ENCODE measurements around the gene ADA. TPM values are rescaled to one million over a fixed set of nuclear protein-coding genes. Genes with fewer than 3 reads are reported as not detected.

The ADA gene
- total and polyA plus RNA-seq, 2 of the 13 experiments (the other 11 are each of a cell fraction or from before 2014, with no cell fraction given), result 2.5 to 11.3 TPM

DNA sequence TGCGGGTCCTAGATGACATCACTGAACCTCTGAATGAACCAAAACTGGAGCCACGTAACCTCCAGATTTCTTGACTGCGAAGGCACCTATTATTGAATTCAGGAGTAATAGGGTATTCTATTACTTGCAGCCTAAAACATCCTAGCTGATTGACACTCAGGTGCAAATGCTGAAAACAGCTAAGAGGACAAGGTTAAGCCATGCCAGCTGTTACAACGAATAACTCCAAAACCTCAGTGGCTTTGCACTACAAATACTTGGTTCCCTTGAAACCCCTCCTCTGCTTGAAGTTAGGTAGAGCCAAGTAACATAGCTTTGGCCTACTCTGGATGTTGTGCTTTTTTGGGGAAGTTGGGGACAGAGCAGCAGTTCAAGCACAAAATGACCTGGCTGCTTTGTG, 42.7 kb upstream of the ADA start:
- FAIRE-seq (no peak), ATAC-seq (no peak), DNase-seq (ENCODE audit: low spot score) (no peak)
- H3K4me1 ChIP-seq (ENCODE audit: insufficient read depth, low read length), result peaks cover 18% of the 10 kb centered on the region
- H3K4me3 ChIP-seq (replicated peaks in 1 of 3; ENCODE audit: insufficient read depth in 1 of 3, low read depth in 2 of 3, low read length in 3 of 3), result no peak overlapping the region
- no peaks in the 10 kb centered on the region for H3K9me3 ChIP-seq (ENCODE audit: low read length)
- ChIA-PET CTCF (ENCODE audit: low intra/inter-chr PET ratio, low total read pairs) (no interaction called here), POLR2A (no interaction called here)
- no peaks in the 10 kb centered on the region for H4K20me1 ChIP-seq (ENCODE audit: insufficient read depth, low read length)
- no peaks in the 10 kb centered on the region for H3K36me3 ChIP-seq (replicated peaks in 1 of 2; ENCODE audit: control insufficient read depth in 1 of 2, insufficient read depth in 2 of 2, low read length in 2 of 2)
- TF ChIP-seq ZNF12 (CRISPR knock-in tag; IDR thresholded peaks at IDR 0.05) (peak; percentile 95), ZNF792 (CRISPR knock-in tag; IDR thresholded peaks at IDR 0.05) (no peak)
- no peaks in the 10 kb centered on the region for H3K27me3 ChIP-seq (ENCODE audit: control insufficient read depth in 1 of 2, insufficient read depth in 2 of 2, low read length in 2 of 2)
- no peak overlapping the region for H2AFZ ChIP-seq (ENCODE audit: low read length)
- H3K9ac ChIP-seq (ENCODE audit: insufficient read depth, low read depth, low read length), result no peak overlapping the region
- in situ Hi-C loops (cut with HindIII; ENCODE audit: extremely low pct_ligation_motif_present, low pct_unique_long_range_greater_than_20kb), result no loop called here
- intact Hi-C loops (cut with micrococcal nuclease; ENCODE audit: unreplicated experiment), result no loop called here
- no peak overlapping the region for H3K27ac ChIP-seq (ENCODE audit: extremely low read length, insufficient read depth, low read length)
- 72% methylated on average over 4 of the region's 4 CpGs for WGBS (ENCODE audit: low lambda C conversion rate)
- BruUV-seq (replicated peaks), result no TSS peak
- H3K4me2 ChIP-seq (ENCODE audit: low read depth, low read length), result no peak overlapping the region
- H3K79me2 ChIP-seq (ENCODE audit: insufficient read depth, low read length), result no peaks in the 10 kb centered on the region

DNA sequence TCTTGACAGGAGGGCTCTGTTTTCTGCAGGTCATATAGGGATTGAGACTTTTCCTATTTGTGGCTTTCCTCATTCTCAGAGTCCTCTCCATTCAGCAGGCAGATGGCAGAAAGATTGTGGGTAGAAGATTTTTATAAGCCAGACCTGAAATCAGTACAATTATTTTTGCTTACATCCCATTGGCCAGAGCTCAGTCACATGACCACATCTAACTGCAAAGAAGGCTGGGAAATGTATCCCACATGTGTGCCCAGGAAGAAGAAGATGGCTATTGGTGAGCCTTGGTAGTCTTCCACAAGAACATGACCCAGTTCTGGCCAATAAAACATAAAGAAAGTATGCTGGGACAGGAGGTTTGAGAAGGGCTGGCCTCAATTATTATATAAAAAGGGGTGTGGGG, 42.1 kb upstream of the ADA start:
- Histone ChIP-seq H2AFZ (ENCODE audit: low read length) (no peak overlapping the region), H3K79me2 (ENCODE audit: insufficient read depth, low read length) (no peaks in the 10 kb centered on the region), H3K4me1 (ENCODE audit: insufficient read depth, low read length) (peaks cover 18% of the 10 kb centered on the region), H4K20me1 (ENCODE audit: insufficient read depth, low read length) (no peaks in the 10 kb centered on the region), H3K4me3 (replicated peaks in 1 of 3; ENCODE audit: insufficient read depth in 1 of 3, low read depth in 2 of 3, low read length in 3 of 3) (no peak overlapping the region), H3K4me2 (ENCODE audit: low read depth, low read length) (no peak overlapping the region), H3K36me3 (replicated peaks in 1 of 2; ENCODE audit: control insufficient read depth in 1 of 2, insufficient read depth in 2 of 2, low read length in 2 of 2) (no peaks in the 10 kb centered on the region), H3K27ac (ENCODE audit: extremely low read length, insufficient read depth, low read length) (no peak overlapping the region), H3K27me3 (ENCODE audit: control insufficient read depth in 1 of 2, insufficient read depth in 2 of 2, low read length in 2 of 2) (no peaks in the 10 kb centered on the region), H3K9ac (ENCODE audit: insufficient read depth, low read depth, low read length) (no peak overlapping the region), H3K9me3 (ENCODE audit: low read length) (no peaks in the 10 kb centered on the region)
- ATAC-seq (no peak), FAIRE-seq (no peak), DNase-seq (ENCODE audit: low spot score) (no peak)
- BruUV-seq (replicated peaks), result no TSS peak
- intact Hi-C loops (cut with micrococcal nuclease; ENCODE audit: unreplicated experiment), result no loop called here
- ChIA-PET POLR2A (no interaction called here), CTCF (ENCODE audit: low intra/inter-chr PET ratio, low total read pairs) (no interaction called here)
- TF ChIP-seq, protein P1, sequence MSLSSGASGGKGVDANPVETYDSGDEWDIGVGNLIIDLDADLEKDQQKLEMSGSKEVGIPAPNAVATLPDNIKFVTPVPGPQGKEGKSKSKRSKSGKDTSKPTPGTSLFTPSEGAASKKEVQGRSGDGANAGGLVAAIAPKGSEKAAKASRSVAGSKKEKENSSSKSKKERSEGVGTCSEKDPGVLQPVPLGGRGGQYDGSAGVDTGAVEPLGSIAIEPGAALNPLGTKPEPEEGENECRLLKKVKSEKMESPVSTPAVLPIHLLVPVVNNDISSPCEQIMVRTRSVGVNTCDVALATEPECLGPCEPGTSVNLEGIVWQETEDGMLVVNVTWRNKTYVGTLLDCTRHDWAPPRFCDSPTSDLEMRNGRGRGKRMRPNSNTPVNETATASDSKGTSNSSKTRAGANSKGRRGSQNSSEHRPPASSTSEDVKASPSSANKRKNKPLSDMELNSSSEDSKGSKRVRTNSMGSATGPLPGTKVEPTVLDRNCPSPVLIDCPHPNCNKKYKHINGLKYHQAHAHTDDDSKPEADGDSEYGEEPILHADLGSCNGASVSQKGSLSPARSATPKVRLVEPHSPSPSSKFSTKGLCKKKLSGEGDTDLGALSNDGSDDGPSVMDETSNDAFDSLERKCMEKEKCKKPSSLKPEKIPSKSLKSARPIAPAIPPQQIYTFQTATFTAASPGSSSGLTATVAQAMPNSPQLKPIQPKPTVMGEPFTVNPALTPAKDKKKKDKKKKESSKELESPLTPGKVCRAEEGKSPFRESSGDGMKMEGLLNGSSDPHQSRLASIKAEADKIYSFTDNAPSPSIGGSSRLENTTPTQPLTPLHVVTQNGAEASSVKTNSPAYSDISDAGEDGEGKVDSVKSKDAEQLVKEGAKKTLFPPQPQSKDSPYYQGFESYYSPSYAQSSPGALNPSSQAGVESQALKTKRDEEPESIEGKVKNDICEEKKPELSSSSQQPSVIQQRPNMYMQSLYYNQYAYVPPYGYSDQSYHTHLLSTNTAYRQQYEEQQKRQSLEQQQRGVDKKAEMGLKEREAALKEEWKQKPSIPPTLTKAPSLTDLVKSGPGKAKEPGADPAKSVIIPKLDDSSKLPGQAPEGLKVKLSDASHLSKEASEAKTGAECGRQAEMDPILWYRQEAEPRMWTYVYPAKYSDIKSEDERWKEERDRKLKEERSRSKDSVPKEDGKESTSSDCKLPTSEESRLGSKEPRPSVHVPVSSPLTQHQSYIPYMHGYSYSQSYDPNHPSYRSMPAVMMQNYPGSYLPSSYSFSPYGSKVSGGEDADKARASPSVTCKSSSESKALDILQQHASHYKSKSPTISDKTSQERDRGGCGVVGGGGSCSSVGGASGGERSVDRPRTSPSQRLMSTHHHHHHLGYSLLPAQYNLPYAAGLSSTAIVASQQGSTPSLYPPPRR (CRISPR knock-in tag; IDR thresholded peaks at IDR 0.05; ENCODE audit: borderline replicate concordance), result no peak
- peak; percentile 34; the same call in 1 of the 2 replicates for TF ChIP-seq RAD51 (IDR thresholded peaks at IDR 0.05; ENCODE audit: borderline replicate concordance)
- in situ Hi-C loops (cut with HindIII; ENCODE audit: extremely low pct_ligation_motif_present, low pct_unique_long_range_greater_than_20kb), result no loop called here

Measured in HepG2 (cell line).